AG04449 (cell line): ENCODE measurements around the gene RAG1.

Experiments
- CTCF ChIA-PET: fragments of 350-600 bp; formaldehyde crosslinking; extraction: SDS; loops from one replicate; lab custom pipeline; 2021; ENCODE audit warnings: antibody characterized with exemption; lab: Yijun Ruan, JAX
- POLR2A ChIA-PET: fragments of 400-600, 350-600 bp; formaldehyde crosslinking; extraction: SDS; loops from one replicate; lab custom pipeline; 2020; ENCODE audit warnings: antibody characterized with exemption, inconsistent platforms; lab: Yijun Ruan, JAX
- DNase-seq: peaks from one replicate; pipeline ENCODE4 v3.0.0-alpha.2; 2010; ENCODE audit warnings: low read depth, low spot score
- H3K4me3 ChIP-seq: 2 replicates; pipeline ENCODE4 v1.5.1; 2011; ENCODE audit warnings: low read depth, mild to moderate bottlenecking, control low read depth, low read length
- CTCF ChIP-seq: IDR thresholded peaks from one replicate; pipeline ENCODE4 v1.5.1; 2011; ENCODE audit warnings: mild to moderate bottlenecking, moderate library complexity, low read length, control low read depth, inconsistent platforms; ENCODE audit not compliant: insufficient read depth; ENCODE audit errors: missing control alignments

Gene RAG1

GRCh38 chr11:36605221-36606216 lies 37.7 kb downstream of the RAG1 start:
- ChIA-PET CTCF (interaction anchor here (0.8 to 1.8 kb wide), 2 partner anchors 41 to 142 kb away, joined by 3 to 5 read pairs; no protein-coding TSS in a partner anchor), POLR2A (no interaction called here)
- no peak for TF ChIP-seq CTCF
- no peak overlapping the region for H3K4me3 ChIP-seq
- no peak for DNase-seq

- no peak for DNase-seq
- ChIA-PET POLR2A (no interaction called here), CTCF (interaction anchor here (0.9 to 1.3 kb wide), 4 partner anchors 15 to 64 kb away, joined by 3 to 5 read pairs (median 4); no protein-coding TSS in a partner anchor)
- TF ChIP-seq CTCF: no peak
- H3K4me3 ChIP-seq: no peak overlapping the region
Observed at GRCh38 chr11:36608491-36609199, 40.8 kb downstream of the RAG1 start.

GRCh38 chr11:36609383-36609782 lies 41.6 kb downstream of the RAG1 start:
- no peak for DNase-seq
- ChIA-PET POLR2A (no interaction called here), CTCF (interaction anchor here (1.0 to 1.2 kb wide), 2 partner anchors 55 to 64 kb away, joined by 3 read pairs; no protein-coding TSS in a partner anchor)
- no peak overlapping the region for H3K4me3 ChIP-seq
- no peak for TF ChIP-seq CTCF

DNA sequence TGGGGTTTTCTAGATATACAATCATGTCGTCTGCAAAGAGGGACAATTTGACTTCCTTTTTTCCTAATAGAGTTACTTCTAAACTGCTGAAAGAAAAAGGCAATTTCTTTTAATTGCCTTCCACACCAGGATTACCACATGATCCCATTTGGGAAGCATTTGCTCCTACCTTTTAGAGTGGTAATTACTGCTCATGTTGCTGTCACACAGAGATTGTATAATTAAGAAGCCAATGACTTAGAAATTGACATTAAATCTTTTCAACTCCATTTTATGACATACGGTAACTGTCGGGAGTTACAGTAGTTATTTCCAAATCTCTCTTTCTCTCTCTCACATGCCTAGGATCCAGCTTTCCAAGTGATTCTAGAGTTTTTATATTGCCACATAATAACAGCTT lies 48.0 kb downstream of the RAG1 start:
- H3K4me3 ChIP-seq: no peak overlapping the region
- no peak for DNase-seq
- ChIA-PET POLR2A (no interaction called here), CTCF (no interaction called here)
- no peak for TF ChIP-seq CTCF

DNA sequence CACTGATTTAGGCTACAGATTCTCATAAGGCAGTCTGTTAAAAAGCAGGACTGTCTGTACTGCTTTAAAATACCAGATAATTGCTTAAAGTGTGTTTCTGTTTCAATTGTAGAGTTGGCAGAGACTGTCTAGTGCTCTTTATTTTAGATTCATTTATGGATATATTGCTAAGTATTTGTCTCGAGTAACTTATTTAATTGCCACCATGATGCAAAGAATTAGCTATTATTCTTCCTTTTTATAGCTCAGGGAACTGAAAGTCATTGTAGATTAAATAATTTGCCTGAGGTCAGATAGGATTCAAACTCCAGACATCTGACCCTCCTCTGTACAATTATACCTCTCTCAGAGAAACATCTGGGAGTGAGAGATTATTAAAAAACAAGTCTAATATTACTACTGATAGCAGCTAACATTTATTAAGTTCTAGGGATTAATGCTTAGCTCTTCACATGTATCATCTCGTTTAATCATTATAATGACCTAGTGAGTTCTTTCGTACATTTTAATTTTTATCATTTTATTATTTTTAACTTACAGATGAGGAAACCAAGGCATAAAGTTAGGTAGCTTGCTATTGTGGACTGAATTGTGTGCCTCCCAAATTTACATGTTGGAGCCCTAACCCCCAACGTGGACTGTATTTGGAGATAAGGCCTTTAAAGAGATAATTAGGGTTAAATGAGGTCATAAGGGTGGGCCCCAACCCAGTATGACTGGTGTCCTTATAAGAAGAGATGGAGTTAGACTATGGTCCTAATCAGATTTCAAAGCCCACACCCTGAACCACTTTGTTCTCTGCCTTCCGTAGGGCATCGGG lies 49.9 kb downstream of the RAG1 start:
- no peak overlapping the region for H3K4me3 ChIP-seq
- ChIA-PET CTCF (interaction anchor here (1.4 to 5.3 kb wide), 2 partner anchors 54 to 129 kb away, joined by 3 to 55 read pairs; no protein-coding TSS in a partner anchor), POLR2A (no interaction called here)
- DNase-seq: no peak
- TF ChIP-seq CTCF: no peak
